ENCODE measurements around the gene ITGAX. TPM values are rescaled to one million over a fixed set of nuclear protein-coding genes. Genes with fewer than 3 reads are reported as not detected.
"Not testable (repeated sequence)": the region's sequence is repeated elsewhere in the genome, so short reads cannot be mapped to it uniquely, and the experiment has no call there.

The ITGAX gene
- polyA plus RNA-seq (ENCODE audit: insufficient read length in 3 of 3), result 1 to 10 TPM in 1 of 3 donors, under 1 TPM in 2; 0.51 to 1.1 (median 0.83) TPM
- long read RNA-seq, donor 1, result 0 reads
- long read RNA-seq, donor 2, result 0 reads
- long read RNA-seq, donor 3, result 0 reads
- long read RNA-seq, donor 4, result 0 reads
- long read RNA-seq, donor 5, result 0 reads
- long read RNA-seq, donor 6, result 0 reads
- long read RNA-seq, donor 7, result 0 reads
- long read RNA-seq, donor 8, result 0 reads
- long read RNA-seq, donor 9, result 0 reads
- long read RNA-seq, donor 10, result 0 reads
- long read RNA-seq, donor 11, result 0 reads
- long read RNA-seq, donor 12, result 0 reads
- long read RNA-seq, donor 13, result 0 reads
- long read RNA-seq, donor 14, result 0 reads
- long read RNA-seq, donor 15, result 0 reads
- long read RNA-seq, donor 16, result 0 reads

GRCh38 chr16:31354394-31355291 lies at the start of gene ITGAX:
Gene ITGAX (plus strand): TSS chr16:31355176. CDS start chr16:31355255, 79 bp downstream.
- no peak for DNase-seq

GRCh38 chr16:31305219-31305618 lies 49.8 kb upstream of the ITGAX start:
- no peak for DNase-seq

- DNase-seq, result not testable (repeated sequence)
Measured at GRCh38 chr16:31308381-31308780, 46.6 kb upstream of the ITGAX start.

- DNase-seq, result no peak
Measured at GRCh38 chr16:31322500-31322899, 32.5 kb upstream of the ITGAX start.

DNA sequence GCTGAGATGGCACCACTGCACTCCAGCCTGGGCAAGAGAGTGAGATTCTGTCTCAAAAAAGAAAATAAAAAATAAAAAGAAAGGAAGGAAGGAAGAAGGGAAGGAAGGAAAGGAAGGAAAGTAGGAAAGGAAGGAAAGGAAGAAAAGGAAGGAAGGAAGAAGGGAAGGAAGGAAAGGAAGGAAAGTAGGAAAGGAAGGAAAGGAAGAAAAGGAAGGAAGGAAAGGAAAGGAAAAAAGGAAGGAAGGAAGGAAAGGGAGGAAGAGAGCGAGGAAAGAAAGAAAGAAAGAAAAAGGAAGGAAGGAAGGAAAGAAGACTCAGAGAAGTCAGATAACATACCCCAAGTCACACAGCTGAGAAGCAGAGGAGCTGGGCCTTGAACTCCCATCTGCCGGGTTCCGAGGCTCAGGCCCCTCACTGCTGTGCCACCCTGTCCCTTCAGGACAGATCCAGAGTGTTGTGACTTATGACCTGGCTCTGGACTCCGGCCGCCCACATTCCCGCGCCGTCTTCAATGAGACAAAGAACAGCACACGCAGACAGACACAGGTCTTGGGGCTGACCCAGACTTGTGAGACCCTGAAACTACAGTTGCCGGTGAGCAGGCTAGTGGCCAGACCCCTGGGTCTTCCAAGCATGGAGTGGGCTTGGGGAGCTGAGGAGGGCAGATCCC lies 30.9 kb upstream of the ITGAX start:
- DNase-seq, result no peak

DNA sequence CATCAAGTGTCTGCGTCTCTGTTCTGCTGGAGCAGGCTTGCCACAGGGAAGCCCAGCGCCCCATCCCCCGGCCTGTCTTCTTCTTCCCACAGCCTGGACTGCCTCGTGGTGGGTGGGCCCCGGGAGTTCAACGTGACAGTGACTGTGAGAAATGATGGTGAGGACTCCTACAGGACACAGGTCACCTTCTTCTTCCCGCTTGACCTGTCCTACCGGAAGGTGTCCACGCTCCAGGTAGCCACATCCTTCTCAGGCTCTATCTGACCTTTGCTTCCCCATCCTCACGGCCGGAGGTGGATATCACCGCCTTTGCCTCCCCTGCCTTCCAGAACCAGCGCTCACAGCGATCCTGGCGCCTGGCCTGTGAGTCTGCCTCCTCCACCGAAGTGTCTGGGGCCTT lies 29.8 kb upstream of the ITGAX start:
- DNase-seq, result no peak

GRCh38 chr16:31327646-31328225 lies 27.2 kb upstream of the ITGAX start:
- DNase-seq, result no peak

GRCh38 chr16:31328322-31329052 lies 26.5 kb upstream of the ITGAX start:
- no peak for DNase-seq

DNA sequence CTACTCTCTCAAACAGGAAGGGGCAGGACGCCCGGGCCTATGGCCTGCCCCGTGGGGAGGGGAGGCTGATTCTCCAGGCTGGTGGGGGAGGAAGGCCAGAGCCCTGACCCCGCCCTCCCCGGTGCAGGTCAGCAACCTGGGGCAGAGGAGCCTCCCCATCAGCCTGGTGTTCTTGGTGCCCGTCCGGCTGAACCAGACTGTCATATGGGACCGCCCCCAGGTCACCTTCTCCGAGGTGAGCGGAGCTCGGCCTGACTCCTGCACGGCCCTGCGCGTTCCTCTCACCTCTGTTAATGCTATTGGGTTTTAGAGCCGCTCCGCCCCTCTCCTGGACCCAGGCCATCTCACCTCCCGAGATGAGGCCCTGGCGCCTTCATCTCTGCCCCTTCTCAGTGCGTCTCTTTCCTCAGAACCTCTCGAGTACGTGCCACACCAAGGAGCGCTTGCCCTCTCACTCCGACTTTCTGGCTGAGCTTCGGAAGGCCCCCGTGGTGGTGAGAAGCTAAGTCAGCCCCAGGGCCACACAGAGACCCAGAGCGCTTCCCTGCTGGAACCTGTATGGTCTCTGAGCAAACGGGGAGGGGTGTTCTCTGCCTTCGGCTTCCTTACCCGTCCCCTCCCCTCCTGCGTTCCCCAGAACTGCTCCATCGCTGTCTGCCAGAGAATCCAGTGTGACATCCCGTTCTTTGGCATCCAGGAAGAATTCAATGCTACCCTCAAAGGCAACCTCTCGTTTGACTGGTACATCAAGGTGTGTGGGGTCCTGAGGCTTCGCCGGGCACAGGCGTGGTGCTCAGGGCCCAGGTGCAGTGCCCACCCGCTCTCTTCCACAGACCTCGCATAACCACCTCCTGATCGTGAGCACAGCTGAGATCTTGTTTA lies 25.1 kb upstream of the ITGAX start:
- no peak for DNase-seq

GRCh38 chr16:31330553-31330890 lies 24.5 kb upstream of the ITGAX start:
- no peak for DNase-seq

DNA sequence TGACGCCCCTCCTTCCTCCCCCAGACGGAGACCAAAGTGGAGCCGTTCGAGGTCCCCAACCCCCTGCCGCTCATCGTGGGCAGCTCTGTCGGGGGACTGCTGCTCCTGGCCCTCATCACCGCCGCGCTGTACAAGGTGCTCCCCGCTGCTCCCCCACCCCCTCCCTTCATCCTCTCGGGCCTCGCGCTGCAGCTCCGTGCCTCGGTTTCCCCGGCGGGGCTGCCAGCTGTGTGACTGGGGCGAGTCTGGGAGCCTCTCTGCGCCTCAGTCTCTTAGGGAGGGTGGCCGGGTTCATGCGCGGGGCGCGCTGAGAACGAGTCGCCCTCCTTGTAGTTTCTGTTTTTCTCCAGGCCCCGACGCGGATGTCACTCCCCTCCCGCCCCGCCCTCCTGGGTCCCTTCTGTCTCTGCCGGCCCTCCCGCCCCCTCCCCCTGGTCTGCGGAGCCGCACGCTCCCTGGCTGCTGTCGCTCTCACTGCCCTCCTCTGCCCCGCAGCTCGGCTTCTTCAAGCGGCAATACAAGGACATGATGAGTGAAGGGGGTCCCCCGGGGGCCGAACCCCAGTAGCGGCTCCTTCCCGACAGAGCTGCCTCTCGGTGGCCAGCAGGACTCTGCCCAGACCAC lies 23.7 kb upstream of the ITGAX start:
- DNase-seq, result no peak

GRCh38 chr16:31331807-31332301 lies 23.1 kb upstream of the ITGAX start:
- no peak for DNase-seq

- no peak for DNase-seq
Measured at GRCh38 chr16:31332544-31332943, 22.4 kb upstream of the ITGAX start.

GRCh38 chr16:31333686-31334649 lies 21.0 kb upstream of the ITGAX start:
- DNase-seq, result no peak

DNA sequence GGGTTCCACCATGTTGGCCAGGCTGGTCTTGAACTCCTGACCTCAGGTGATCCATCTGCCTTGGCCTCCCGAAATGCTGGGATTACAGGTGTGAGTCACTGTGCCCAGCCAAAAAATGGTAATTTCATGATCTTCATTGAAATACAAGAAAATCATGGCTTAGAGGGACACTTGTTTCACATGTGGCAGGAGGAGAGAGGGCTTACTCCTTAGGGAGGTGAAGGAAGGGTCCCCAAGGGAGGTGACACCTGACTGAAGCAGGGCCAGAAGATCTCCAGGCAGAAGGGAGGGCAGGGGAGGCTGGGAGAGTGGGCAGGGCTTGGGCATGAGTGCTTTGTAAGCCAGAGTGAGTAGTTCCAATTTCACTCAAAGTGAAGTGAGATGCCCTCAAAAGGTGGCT lies 20.0 kb upstream of the ITGAX start:
- no peak for DNase-seq

DNA sequence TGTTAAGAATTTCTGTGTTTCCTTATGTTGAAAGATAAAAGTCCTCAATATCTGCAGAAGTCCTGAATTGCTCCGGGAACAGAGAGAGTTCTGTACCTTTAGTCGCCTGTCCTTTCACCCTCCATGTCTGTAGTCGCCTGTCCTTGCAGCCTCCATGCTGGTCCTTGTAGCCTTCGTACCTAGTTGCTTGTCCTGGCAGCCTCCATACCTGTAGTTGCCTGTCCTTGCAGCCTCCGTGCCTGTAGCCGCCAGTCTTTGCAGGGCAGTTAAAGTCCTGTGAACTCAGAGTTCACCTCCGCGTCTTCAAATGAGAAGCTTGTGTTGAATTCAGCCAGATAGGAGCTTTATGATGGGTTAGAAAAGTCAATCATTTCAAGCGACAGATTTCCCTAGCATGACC lies 19.5 kb upstream of the ITGAX start:
- no peak for DNase-seq

GRCh38 chr16:31338166-31338685 lies 16.8 kb upstream of the ITGAX start:
- DNase-seq, result not testable (repeated sequence)

GRCh38 chr16:31344712-31345111 lies 10.3 kb upstream of the ITGAX start:
- DNase-seq, result no peak
